H1 (cell line): ENCODE measurements around the gene DGKA. TPM values are rescaled to one million over a fixed set of nuclear protein-coding genes. Genes with fewer than 3 reads are reported as not detected.

ENCODE experiments used
- BACH1 ChIP-seq: IDR thresholded peaks from 2 replicates; pipeline ENCODE4 v1.6.1; 2012; ENCODE audit warnings: low read length, improper control_type of control experiment
- BRCA1 ChIP-seq: IDR thresholded peaks from 2 replicates; pipeline ENCODE4 v1.6.1; 2012; ENCODE audit warnings: low read depth, low read length, improper control_type of control experiment
- CBX5 ChIP-seq: fragments of 300-800, 300-1000 bp; sonication (generic); IDR thresholded peaks from 2 replicates; pipeline ENCODE4 v1.7.1; 2016; ENCODE audit warnings: antibody characterized with exemption, low read length, low read depth
- EZH2 ChIP-seq: fragments of 200-600 bp; sonication (generic); IDR thresholded peaks from 2 replicates; pipeline ENCODE4 v1.7.1; 2012; ENCODE audit warnings: low read depth, mild to moderate bottlenecking, moderate library complexity, low read length, inconsistent platforms; ENCODE audit not compliant: severe bottlenecking
- GABPA ChIP-seq: IDR thresholded peaks from 2 replicates; pipeline ENCODE4 v1.6.1; 2011; ENCODE audit warnings: mild to moderate bottlenecking, low read length, moderate library complexity, borderline replicate concordance; ENCODE audit not compliant: insufficient read depth
- KDM5A ChIP-seq: fragments of 200-600 bp; IDR thresholded peaks from 2 replicates; pipeline ENCODE4 v1.7.1; 2012; ENCODE audit warnings: mild to moderate bottlenecking, low read length, inconsistent platforms, mixed read lengths
- POLR2A ChIP-seq, 2 experiments: IDR thresholded peaks; 1 replicate in 1 of 2; 2 replicates in 1 of 2; pipeline ENCODE4 v1.6.1; 2011; ENCODE audit warnings: low read depth in 2 of 2, low read length in 2 of 2, mild to moderate bottlenecking in 2 of 2; ENCODE audit errors: control extremely low read depth in 1 of 2
- POLR2AphosphoS5 ChIP-seq: IDR thresholded peaks from 2 replicates; pipeline ENCODE4 v1.6.1; 2011; ENCODE audit warnings: low read depth, low read length
- POU5F1 ChIP-seq: IDR thresholded peaks from 2 replicates; pipeline ENCODE4 v1.6.1; 2011; ENCODE audit warnings: low read depth, mild to moderate bottlenecking, low read length, moderate library complexity
- SAP30 ChIP-seq: fragments of 300-600 bp; sonication (generic); IDR thresholded peaks from 2 replicates; pipeline ENCODE4 v1.7.1; 2012; ENCODE audit warnings: low read length, moderate library complexity, mild to moderate bottlenecking, inconsistent platforms; ENCODE audit not compliant: insufficient read depth, insufficient replicate concordance
- SP4 ChIP-seq: IDR thresholded peaks from 2 replicates; pipeline ENCODE4 v1.6.1; 2012; ENCODE audit warnings: low read length, inconsistent platforms
- SUZ12 ChIP-seq: fragments of 200-600 bp; sonication (generic); IDR thresholded peaks from 2 replicates; pipeline ENCODE4 v1.6.1; 2012; ENCODE audit warnings: mild to moderate bottlenecking, inconsistent platforms, low read length, moderate library complexity, mixed read lengths
- TBP ChIP-seq: IDR thresholded peaks from 2 replicates; pipeline ENCODE4 v1.6.1; 2011; ENCODE audit warnings: low read depth, low read length, improper control_type of control experiment
- TEAD4 ChIP-seq: IDR thresholded peaks from 2 replicates; pipeline ENCODE4 v1.6.1; 2012; ENCODE audit warnings: low read depth, low read length, inconsistent platforms, mixed read lengths
- polyA plus RNA-seq, 7 experiments: library from polyadenylated mRNA; depleted of rRNA in 3 of 7; stranded (reverse) in 5 of 7; unstranded in 2 of 7; fragments of >200 nt in 5 of 7; fragments of 200-250 nt in 2 of 7; gene quantifications; 1 replicate in 5 of 7; 2 replicates in 1 of 7; 4 replicates in 1 of 7; pipeline versions ENCODE4 v1.2.1 to v1.2.3, GENCODE V29; 2011 to 2013; ENCODE audit warnings: missing spikeins in 2 of 7, mixed read lengths in 2 of 7
- total RNA-seq: library from RNA; stranded (reverse); fragmentation: NEBNext Ultra II Directional; extraction: Animal tissue kit (Norgen Biotek cat#: 25700); gene quantifications from 2 replicates; pipeline ENCODE4 v1.2.1, GENCODE V29; 2021
- TF ChIP-seq, protein P1 (sequence below): IDR thresholded peaks from 2 replicates; pipeline ENCODE4 v1.6.1; 2011; ENCODE audit warnings: low read length, improper control_type of control experiment
- TF ChIP-seq, protein P2 (sequence below): IDR thresholded peaks from 2 replicates; pipeline ENCODE4 v1.6.1; 2012; ENCODE audit warnings: low read length, inconsistent platforms
- TF ChIP-seq, protein P3 (sequence below): IDR thresholded peaks from 2 replicates; pipeline ENCODE4 v1.6.1; 2012; ENCODE audit warnings: inconsistent platforms

The DGKA gene
- total and polyA plus RNA-seq, 2 of the 8 experiments (the other 6 are each of a cell fraction or from before 2014, with no cell fraction given): 15.9 to 18.0 TPM

GRCh38 chr12:55926738-55927587 is 4.0 kb upstream of the DGKA start (continued):
- TF ChIP-seq, protein P1, sequence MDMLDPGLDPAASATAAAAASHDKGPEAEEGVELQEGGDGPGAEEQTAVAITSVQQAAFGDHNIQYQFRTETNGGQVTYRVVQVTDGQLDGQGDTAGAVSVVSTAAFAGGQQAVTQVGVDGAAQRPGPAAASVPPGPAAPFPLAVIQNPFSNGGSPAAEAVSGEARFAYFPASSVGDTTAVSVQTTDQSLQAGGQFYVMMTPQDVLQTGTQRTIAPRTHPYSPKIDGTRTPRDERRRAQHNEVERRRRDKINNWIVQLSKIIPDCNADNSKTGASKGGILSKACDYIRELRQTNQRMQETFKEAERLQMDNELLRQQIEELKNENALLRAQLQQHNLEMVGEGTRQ: no peak
- TF ChIP-seq KDM5A (peak; percentile 5), TBP (peak; percentile 72), POU5F1 (no peak), SAP30 (no peak), CBX5 (no peak), SUZ12 (no peak), SP4 (no peak), POLR2AphosphoS5 (peak; percentile 83), BRCA1 (no peak), BACH1 (no peak), POLR2A (IDR thresholded peaks at IDR 0.05; ENCODE audit: control extremely low read depth in 1 of 2, low read depth in 2 of 2, low read length in 2 of 2) (peak in 1 of 2 experiments; percentile 39; a peak in 2 of 3 replicates), EZH2 (no peak), GABPA (peak; percentile 85; the same call in 1 of the 2 replicates), TEAD4 (no peak)
- TF ChIP-seq, protein P2, sequence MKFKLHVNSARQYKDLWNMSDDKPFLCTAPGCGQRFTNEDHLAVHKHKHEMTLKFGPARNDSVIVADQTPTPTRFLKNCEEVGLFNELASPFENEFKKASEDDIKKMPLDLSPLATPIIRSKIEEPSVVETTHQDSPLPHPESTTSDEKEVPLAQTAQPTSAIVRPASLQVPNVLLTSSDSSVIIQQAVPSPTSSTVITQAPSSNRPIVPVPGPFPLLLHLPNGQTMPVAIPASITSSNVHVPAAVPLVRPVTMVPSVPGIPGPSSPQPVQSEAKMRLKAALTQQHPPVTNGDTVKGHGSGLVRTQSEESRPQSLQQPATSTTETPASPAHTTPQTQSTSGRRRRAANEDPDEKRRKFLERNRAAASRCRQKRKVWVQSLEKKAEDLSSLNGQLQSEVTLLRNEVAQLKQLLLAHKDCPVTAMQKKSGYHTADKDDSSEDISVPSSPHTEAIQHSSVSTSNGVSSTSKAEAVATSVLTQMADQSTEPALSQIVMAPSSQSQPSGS: no peak
- TF ChIP-seq, protein P3, sequence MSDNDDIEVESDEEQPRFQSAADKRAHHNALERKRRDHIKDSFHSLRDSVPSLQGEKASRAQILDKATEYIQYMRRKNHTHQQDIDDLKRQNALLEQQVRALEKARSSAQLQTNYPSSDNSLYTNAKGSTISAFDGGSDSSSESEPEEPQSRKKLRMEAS: peak; percentile 66
